ENCODE measurements around the gene ARHGEF39. TPM values are rescaled to one million over a fixed set of nuclear protein-coding genes. Genes with fewer than 3 reads are reported as not detected.

Gene ARHGEF39
- total and polyA plus RNA-seq, 4 donors, result 0.25 to 1.8 (median 1.2) TPM

GRCh38 chr9:35706951-35707350, 42.0 kb upstream of the ARHGEF39 start:
- Histone ChIP-seq H3K4me1 (ENCODE audit: control insufficient read depth in 1 of 2, insufficient read depth in 2 of 2, low read length in 2 of 2) (no peaks in the 10 kb centered on the region), H3K27me3 (ENCODE audit: control insufficient read depth in 1 of 2, insufficient read depth in 2 of 2, low read length in 1 of 2) (no peaks in the 10 kb centered on the region), H3K27ac (ENCODE audit: low read depth in 1 of 2, low read length in 2 of 2) (no peak overlapping the region), H3K36me3 (ENCODE audit: control insufficient read depth in 1 of 2, insufficient read depth in 2 of 2, low read length in 1 of 2) (peaks cover 13 to 60% of the 10 kb centered on the region in 2 donors), H3K9me3 (ENCODE audit: control insufficient read depth, low read length) (no peaks in the 10 kb centered on the region), H3K4me3 (ENCODE audit: low read length in 2 of 2) (no peak overlapping the region)
- intact Hi-C loops (cut with DNase I), result no loop called here
- ATAC-seq (ENCODE audit: low FRiP score) (no peak), DNase-seq (no peak)
- 84% methylated on average over 10 of the region's 10 CpGs for WGBS, 2 donors

- intact Hi-C loops (cut with DNase I), result no loop called here
- Histone ChIP-seq H3K4me3 (ENCODE audit: low read length in 2 of 2) (no peak overlapping the region), H3K36me3 (ENCODE audit: control insufficient read depth in 1 of 2, insufficient read depth in 2 of 2, low read length in 1 of 2) (peaks cover 10 to 53% of the 10 kb centered on the region in 2 donors), H3K4me1 (ENCODE audit: control insufficient read depth in 1 of 2, insufficient read depth in 2 of 2, low read length in 2 of 2) (no peaks in the 10 kb centered on the region), H3K27ac (ENCODE audit: low read depth in 1 of 2, low read length in 2 of 2) (peak overlapping the region in 1 of 2 donors; percentile 20), H3K9me3 (ENCODE audit: control insufficient read depth, low read length) (no peaks in the 10 kb centered on the region), H3K27me3 (ENCODE audit: control insufficient read depth in 1 of 2, insufficient read depth in 2 of 2, low read length in 1 of 2) (no peaks in the 10 kb centered on the region)
- 88 to 90% methylated on average over 7 of the region's 7 CpGs for WGBS, 2 donors
- ATAC-seq (ENCODE audit: low FRiP score), result no peak
- peak in 1 of 2 donors; percentile 28 for DNase-seq
These were observed 40.9 kb upstream of the ARHGEF39 start for GRCh38 chr9:35705836-35706430.

GRCh38 chr9:35705372-35705771, 40.4 kb upstream of the ARHGEF39 start:
- ATAC-seq (ENCODE audit: low FRiP score) (no peak), DNase-seq (peak; percentile 16 to 55)
- WGBS, 2 donors, result 61 to 66% methylated on average over 8 of the region's 8 CpGs
- H3K36me3 ChIP-seq (ENCODE audit: control insufficient read depth in 1 of 2, insufficient read depth in 2 of 2, low read length in 1 of 2), result peaks cover 10 to 48% of the 10 kb centered on the region in 2 donors
- intact Hi-C loops (cut with DNase I), result no loop called here
- H3K4me3 ChIP-seq (ENCODE audit: low read length in 2 of 2), result no peak overlapping the region
- H3K9me3 ChIP-seq (ENCODE audit: control insufficient read depth, low read length), result no peaks in the 10 kb centered on the region
- no peaks in the 10 kb centered on the region for H3K4me1 ChIP-seq (ENCODE audit: control insufficient read depth in 1 of 2, insufficient read depth in 2 of 2, low read length in 2 of 2)
- H3K27me3 ChIP-seq (ENCODE audit: control insufficient read depth in 1 of 2, insufficient read depth in 2 of 2, low read length in 1 of 2), result no peaks in the 10 kb centered on the region
- H3K27ac ChIP-seq (ENCODE audit: low read depth in 1 of 2, low read length in 2 of 2), result no peak overlapping the region

- H3K9me3 ChIP-seq (ENCODE audit: control insufficient read depth, low read length), result no peaks in the 10 kb centered on the region
- H3K4me3 ChIP-seq (ENCODE audit: low read length in 2 of 2), result no peak overlapping the region
- no peak for ATAC-seq (ENCODE audit: low FRiP score)
- peaks cover 15 to 60% of the 10 kb centered on the region in 2 donors for H3K36me3 ChIP-seq (ENCODE audit: control insufficient read depth in 1 of 2, insufficient read depth in 2 of 2, low read length in 1 of 2)
- H3K27me3 ChIP-seq (ENCODE audit: control insufficient read depth in 1 of 2, insufficient read depth in 2 of 2, low read length in 1 of 2), result no peaks in the 10 kb centered on the region
- intact Hi-C loops (cut with DNase I), result no loop called here
- DNase-seq, result peak; percentile 33 to 72
- H3K4me1 ChIP-seq (ENCODE audit: control insufficient read depth in 1 of 2, insufficient read depth in 2 of 2, low read length in 2 of 2), result no peaks in the 10 kb centered on the region
- 91 to 92% methylated on average over 26 of the region's 26 CpGs for WGBS, 2 donors
- no peak overlapping the region for H3K27ac ChIP-seq (ENCODE audit: low read depth in 1 of 2, low read length in 2 of 2)
These were observed 39.1 kb upstream of the ARHGEF39 start for GRCh38 chr9:35703906-35704672.

GRCh38 chr9:35702696-35703095, 37.7 kb upstream of the ARHGEF39 start:
- WGBS, 2 donors, result 97 to 100% methylated on average over 7 of the region's 7 CpGs
- H3K27me3 ChIP-seq (ENCODE audit: control insufficient read depth in 1 of 2, insufficient read depth in 2 of 2, low read length in 1 of 2), result no peaks in the 10 kb centered on the region
- H3K27ac ChIP-seq (ENCODE audit: low read depth in 1 of 2, low read length in 2 of 2), result no peak overlapping the region
- peak in 1 of 2 donors; percentile 25 for DNase-seq
- intact Hi-C loops (cut with DNase I), result no loop called here
- H3K4me3 ChIP-seq (ENCODE audit: low read length in 2 of 2), result no peak overlapping the region
- no peaks in the 10 kb centered on the region for H3K4me1 ChIP-seq (ENCODE audit: control insufficient read depth in 1 of 2, insufficient read depth in 2 of 2, low read length in 2 of 2)
- H3K36me3 ChIP-seq (ENCODE audit: control insufficient read depth in 1 of 2, insufficient read depth in 2 of 2, low read length in 1 of 2), result peaks cover 15 to 64% of the 10 kb centered on the region in 2 donors
- H3K9me3 ChIP-seq (ENCODE audit: control insufficient read depth, low read length), result no peaks in the 10 kb centered on the region
- no peak for ATAC-seq (ENCODE audit: low FRiP score)

- no peak overlapping the region for H3K4me3 ChIP-seq (ENCODE audit: low read length in 2 of 2)
- H3K9me3 ChIP-seq (ENCODE audit: control insufficient read depth, low read length), result no peaks in the 10 kb centered on the region
- no peaks in the 10 kb centered on the region for H3K27me3 ChIP-seq (ENCODE audit: control insufficient read depth in 1 of 2, insufficient read depth in 2 of 2, low read length in 1 of 2)
- no peak for ATAC-seq (ENCODE audit: low FRiP score)
- intact Hi-C loops (cut with DNase I), result no loop called here
- H3K4me1 ChIP-seq (ENCODE audit: control insufficient read depth in 1 of 2, insufficient read depth in 2 of 2, low read length in 2 of 2), result no peaks in the 10 kb centered on the region
- DNase-seq, result peak in 1 of 2 donors; percentile 2
- H3K27ac ChIP-seq (ENCODE audit: low read depth in 1 of 2, low read length in 2 of 2), result peak overlapping the region in 1 of 2 donors; percentile 26
- H3K36me3 ChIP-seq (ENCODE audit: control insufficient read depth in 1 of 2, insufficient read depth in 2 of 2, low read length in 1 of 2), result peaks cover 15 to 56% of the 10 kb centered on the region in 2 donors
These were observed 35.9 kb upstream of the ARHGEF39 start for GRCh38 chr9:35700942-35701341.

- peak; percentile 26 to 57 for DNase-seq
- Histone ChIP-seq H3K36me3 (ENCODE audit: control insufficient read depth in 1 of 2, insufficient read depth in 2 of 2, low read length in 1 of 2) (peaks cover 10 to 49% of the 10 kb centered on the region in 2 donors), H3K27me3 (ENCODE audit: control insufficient read depth in 1 of 2, insufficient read depth in 2 of 2, low read length in 1 of 2) (no peaks in the 10 kb centered on the region), H3K4me1 (ENCODE audit: control insufficient read depth in 1 of 2, insufficient read depth in 2 of 2, low read length in 2 of 2) (no peaks in the 10 kb centered on the region), H3K9me3 (ENCODE audit: control insufficient read depth, low read length) (no peaks in the 10 kb centered on the region), H3K27ac (ENCODE audit: low read depth in 1 of 2, low read length in 2 of 2) (peak overlapping the region in 1 of 2 donors; percentile 72), H3K4me3 (ENCODE audit: low read length in 2 of 2) (no peak overlapping the region)
- 78 to 80% methylated on average over 11 of the region's 11 CpGs for WGBS, 2 donors
- ATAC-seq (ENCODE audit: low FRiP score), result no peak
- intact Hi-C loops (cut with DNase I), result no loop called here
These were observed 35.0 kb upstream of the ARHGEF39 start for GRCh38 chr9:35700031-35700430.

GRCh38 chr9:35698231-35698630, 33.2 kb upstream of the ARHGEF39 start:
- no peak overlapping the region for H3K4me3 ChIP-seq (ENCODE audit: low read length in 2 of 2)
- intact Hi-C loops (cut with DNase I), result loop anchor here (2.0 kb wide), 2 partner anchors 21 to 29 kb away; no protein-coding TSS in a partner anchor
- ATAC-seq (ENCODE audit: low FRiP score), result no peak
- no peaks in the 10 kb centered on the region for H3K9me3 ChIP-seq (ENCODE audit: control insufficient read depth, low read length)
- DNase-seq, result peak in 1 of 2 donors; percentile 65
- peak overlapping the region in 1 of 2 donors; percentile 72 for H3K27ac ChIP-seq (ENCODE audit: low read depth in 1 of 2, low read length in 2 of 2)
- WGBS, 2 donors, result 82 to 85% methylated on average over 5 of the region's 5 CpGs
- no peaks in the 10 kb centered on the region for H3K27me3 ChIP-seq (ENCODE audit: control insufficient read depth in 1 of 2, insufficient read depth in 2 of 2, low read length in 1 of 2)
- no peaks in the 10 kb centered on the region for H3K4me1 ChIP-seq (ENCODE audit: control insufficient read depth in 1 of 2, insufficient read depth in 2 of 2, low read length in 2 of 2)
- H3K36me3 ChIP-seq (ENCODE audit: control insufficient read depth in 1 of 2, insufficient read depth in 2 of 2, low read length in 1 of 2), result peaks cover 6 to 33% of the 10 kb centered on the region in 2 donors

- no peaks in the 10 kb centered on the region for H3K9me3 ChIP-seq (ENCODE audit: control insufficient read depth, low read length)
- intact Hi-C loops (cut with DNase I), result no loop called here
- H3K4me1 ChIP-seq (ENCODE audit: control insufficient read depth in 1 of 2, insufficient read depth in 2 of 2, low read length in 2 of 2), result no peaks in the 10 kb centered on the region
- no peak overlapping the region for H3K4me3 ChIP-seq (ENCODE audit: low read length in 2 of 2)
- DNase-seq (peak in 1 of 2 donors; percentile 70), ATAC-seq (ENCODE audit: low FRiP score) (peak; percentile 35)
- H3K27ac ChIP-seq (ENCODE audit: low read depth in 1 of 2, low read length in 2 of 2), result peak overlapping the region; percentile 72 to 97
- peaks cover 6 to 30% of the 10 kb centered on the region in 2 donors for H3K36me3 ChIP-seq (ENCODE audit: control insufficient read depth in 1 of 2, insufficient read depth in 2 of 2, low read length in 1 of 2)
- H3K27me3 ChIP-seq (ENCODE audit: control insufficient read depth in 1 of 2, insufficient read depth in 2 of 2, low read length in 1 of 2), result no peaks in the 10 kb centered on the region
- WGBS, 2 donors, result 64 to 73% methylated on average over 14 of the region's 14 CpGs
These were observed 32.5 kb upstream of the ARHGEF39 start for GRCh38 chr9:35697486-35697885.
